ENCODE results near the gene B4GALNT2. TPM values are rescaled to one million over a fixed set of nuclear protein-coding genes. Genes with fewer than 3 reads are reported as not detected.

The B4GALNT2 gene
- total and polyA plus RNA-seq, 2 of the 13 experiments (the other 11 are each of a cell fraction or from before 2014, with no cell fraction given) = not detected

- TF ChIP-seq PRDM15 (CRISPR knock-in tag; IDR thresholded peaks at IDR 0.05) (no peak), ZNF724P (CRISPR knock-in tag; IDR thresholded peaks at IDR 0.05; ENCODE audit: borderline replicate concordance) (peak; percentile 57; the same call in 1 of the 2 replicates), HIC2 (CRISPR knock-in tag; IDR thresholded peaks at IDR 0.05; ENCODE audit: low read depth) (no peak), DBP (CRISPR knock-in tag; IDR thresholded peaks at IDR 0.05; ENCODE audit: not compliant biosample characterization) (no peak), ZNF850 (CRISPR knock-in tag; conservative IDR thresholded peaks at IDR 0.05) (no peak), KDM2A (CRISPR knock-in tag; IDR thresholded peaks at IDR 0.05; ENCODE audit: borderline replicate concordance, low read depth) (no peak), NFIC (IDR thresholded peaks at IDR 0.05; ENCODE audit: low read length) (no peak), CREM (IDR thresholded peaks at IDR 0.05) (no peak), CREM (CRISPR knock-in tag; IDR thresholded peaks at IDR 0.05) (no peak), CCDC6 (CRISPR knock-in tag; IDR thresholded peaks at IDR 0.05) (no peak), ZNF703 (CRISPR knock-in tag; IDR thresholded peaks at IDR 0.05; ENCODE audit: borderline replicate concordance) (no peak), CCAR2 (optimal IDR thresholded peaks at IDR 0.05; ENCODE audit: low read depth, low read length) (no peak), REL (CRISPR knock-in tag; conservative IDR thresholded peaks at IDR 0.05) (no peak), HES4 (CRISPR knock-in tag; IDR thresholded peaks at IDR 0.05; ENCODE audit: borderline replicate concordance) (0 out of 2 replicates have a peak, but pooled peaks have one; percentile 32), MED8 (CRISPR knock-in tag; IDR thresholded peaks at IDR 0.05; ENCODE audit: insufficient replicate concordance) (no peak), HOXA5 (CRISPR knock-in tag; IDR thresholded peaks at IDR 0.05) (no peak), ZFP36L1 (CRISPR knock-in tag; IDR thresholded peaks at IDR 0.05) (no peak), ELK4 (CRISPR knock-in tag; IDR thresholded peaks at IDR 0.05; ENCODE audit: borderline replicate concordance) (no peak), TIGD3 (CRISPR knock-in tag; IDR thresholded peaks at IDR 0.05; ENCODE audit: borderline replicate concordance) (no peak)
Measured at GRCh38 chr17:49224198-49224996, 91.8 kb downstream of the B4GALNT2 start (continued).
